HepG2 (cell line): ENCODE measurements around the gene WDFY1. TPM values are rescaled to one million over a fixed set of nuclear protein-coding genes. Genes with fewer than 3 reads are reported as not detected.

Source experiments
- DR1 ChIP-seq: sonication (generic); formaldehyde crosslinking; IDR thresholded peaks from 2 replicates; pipeline ENCODE4 v1.8.0; 2021; ENCODE audit warnings: mild to moderate bottlenecking, missing genetic modification reagents, inconsistent platforms
- EEA1 ChIP-seq: sonication (generic); formaldehyde crosslinking; IDR thresholded peaks from 2 replicates; pipeline ENCODE4 v1.5.1; 2020; ENCODE audit warnings: mild to moderate bottlenecking, missing genetic modification reagents, borderline replicate concordance
- EED ChIP-seq: sonication (generic); formaldehyde crosslinking; IDR thresholded peaks from 2 replicates; pipeline ENCODE4 v1.5.0; 2020; ENCODE audit warnings: mild to moderate bottlenecking, missing genetic modification reagents
- ERF ChIP-seq: IDR thresholded peaks from 2 replicates; pipeline ENCODE4 v1.6.1; 2018; ENCODE audit warnings: missing biosample characterization, missing genetic modification reagents
- FOXK1 ChIP-seq: sonication (generic); formaldehyde crosslinking; IDR thresholded peaks from 2 replicates; pipeline ENCODE4 v1.4.0; 2020; ENCODE audit warnings: low read depth, missing genetic modification reagents, borderline replicate concordance
- HNRNPL ChIP-seq: fragments of 200-400 bp; formaldehyde crosslinking; IDR thresholded peaks from 2 replicates; pipeline ENCODE4 v1.6.1; 2017; ENCODE audit warnings: mild to moderate bottlenecking, low read depth, low read length
- MTA1 ChIP-seq: sonication (generic); formaldehyde crosslinking; IDR thresholded peaks from 2 replicates; pipeline ENCODE4 v1.4.0; 2020; ENCODE audit warnings: missing genetic modification reagents, mild to moderate bottlenecking, borderline replicate concordance
- NAIF1 ChIP-seq: sonication (generic); formaldehyde crosslinking; IDR thresholded peaks from 2 replicates; pipeline ENCODE4 v1.5.0; 2020; ENCODE audit warnings: mild to moderate bottlenecking, missing genetic modification reagents, borderline replicate concordance
- SP5 ChIP-seq: IDR thresholded peaks from 2 replicates; pipeline ENCODE4 v1.6.1; 2016; ENCODE audit warnings: low read depth, borderline replicate concordance
- TEAD2 ChIP-seq: sonication (generic); formaldehyde crosslinking; IDR thresholded peaks from 2 replicates; pipeline ENCODE4 v1.9.0; 2021; ENCODE audit warnings: missing genetic modification reagents
- ZFY ChIP-seq: sonication (generic); formaldehyde crosslinking; IDR thresholded peaks from 2 replicates; pipeline ENCODE4 v1.4.0; 2020; ENCODE audit warnings: missing genetic modification reagents
- ZNF275 ChIP-seq: sonication (generic); formaldehyde crosslinking; IDR thresholded peaks from 2 replicates; pipeline ENCODE4 v1.8.0; 2022; ENCODE audit warnings: missing genetic modification reagents, mild to moderate bottlenecking, inconsistent platforms, borderline replicate concordance
- ZNF432 ChIP-seq: sonication (generic); formaldehyde crosslinking; IDR thresholded peaks from 2 replicates; pipeline ENCODE4 v1.5.0; 2020; ENCODE audit warnings: missing genetic modification reagents, mild to moderate bottlenecking, borderline replicate concordance
- ZNF598 ChIP-seq: sonication (generic); formaldehyde crosslinking; IDR thresholded peaks from 2 replicates; pipeline ENCODE4 v1.5.1; 2020; ENCODE audit warnings: mild to moderate bottlenecking, missing genetic modification reagents, borderline replicate concordance
- ZXDC ChIP-seq: sonication (generic); formaldehyde crosslinking; IDR thresholded peaks from 2 replicates; pipeline ENCODE4 v1.5.0; 2020; ENCODE audit warnings: mild to moderate bottlenecking, missing genetic modification reagents
- polyA plus RNA-seq, 8 experiments: library from polyadenylated mRNA; depleted of rRNA in 3 of 8; stranded (reverse) in 7 of 8; unstranded in 1 of 8; fragments of >200 nt; fragmentation: Illumina TruSeq in 4 of 8; extraction: Trizol in 4 of 8; gene quantifications; 2 replicates each; pipeline versions ENCODE4 v1.2.1 to v1.2.3, GENCODE V29; 2011 to 2016; ENCODE audit warnings: low read depth in 4 of 8, missing spikeins in 1 of 8, mixed read lengths in 1 of 8; ENCODE audit not compliant: insufficient read depth in 1 of 8
- total RNA-seq, 5 experiments: library from RNA; depleted of rRNA; stranded (reverse); fragments of >200 nt; fragmentation: Illumina TruSeq; extraction: Trizol; gene quantifications; 2 replicates each; pipeline ENCODE4 v1.2.3, GENCODE V29; 2016; ENCODE audit warnings: low read depth in 1 of 5
- TF ChIP-seq, protein P1 (sequence below): IDR thresholded peaks from 2 replicates; pipeline ENCODE4 v1.6.1; 2016; ENCODE audit warnings: missing compliant biosample characterization, missing genetic modification reagents, borderline replicate concordance
- TF ChIP-seq, protein P2 (sequence below): sonication (generic); formaldehyde crosslinking; IDR thresholded peaks from 2 replicates; pipeline ENCODE4 v1.4.0; 2020; ENCODE audit warnings: missing genetic modification reagents
- TF ChIP-seq, protein P3 (sequence below): sonication (generic); formaldehyde crosslinking; IDR thresholded peaks from 2 replicates; pipeline ENCODE4 v1.4.0; 2020; ENCODE audit warnings: mild to moderate bottlenecking, missing genetic modification reagents

The WDFY1 gene
- total and polyA plus RNA-seq, 2 of the 13 experiments (the other 11 are each of a cell fraction or from before 2014, with no cell fraction given): 77.0 to 78.4 TPM

- peak; percentile 96 for TF ChIP-seq EED (CRISPR knock-in tag)
- peak; percentile 84 for TF ChIP-seq ZFY (CRISPR knock-in tag)
- TF ChIP-seq HNRNPL: peak; percentile 77; the same call in 1 of the 2 replicates
- TF ChIP-seq ZNF275: peak; percentile 99
- peak; percentile 99 for TF ChIP-seq ZNF598
- TF ChIP-seq TEAD2: peak; percentile 87; the same call in 1 of the 2 replicates
- TF ChIP-seq FOXK1 (CRISPR knock-in tag): peak; percentile 98
- peak; percentile 97; the same call in 1 of the 2 replicates for TF ChIP-seq ZXDC
- peak; percentile 96; the same call in 1 of the 2 replicates for TF ChIP-seq MTA1
- TF ChIP-seq, protein P1, sequence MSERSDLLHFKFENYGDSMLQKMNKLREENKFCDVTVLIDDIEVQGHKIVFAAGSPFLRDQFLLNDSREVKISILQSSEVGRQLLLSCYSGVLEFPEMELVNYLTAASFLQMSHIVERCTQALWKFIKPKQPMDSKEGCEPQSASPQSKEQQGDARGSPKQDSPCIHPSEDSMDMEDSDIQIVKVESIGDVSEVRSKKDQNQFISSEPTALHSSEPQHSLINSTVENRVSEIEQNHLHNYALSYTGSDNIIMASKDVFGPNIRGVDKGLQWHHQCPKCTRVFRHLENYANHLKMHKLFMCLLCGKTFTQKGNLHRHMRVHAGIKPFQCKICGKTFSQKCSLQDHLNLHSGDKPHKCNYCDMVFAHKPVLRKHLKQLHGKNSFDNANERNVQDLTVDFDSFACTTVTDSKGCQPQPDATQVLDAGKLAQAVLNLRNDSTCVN: peak; percentile 93
- TF ChIP-seq, protein P2, sequence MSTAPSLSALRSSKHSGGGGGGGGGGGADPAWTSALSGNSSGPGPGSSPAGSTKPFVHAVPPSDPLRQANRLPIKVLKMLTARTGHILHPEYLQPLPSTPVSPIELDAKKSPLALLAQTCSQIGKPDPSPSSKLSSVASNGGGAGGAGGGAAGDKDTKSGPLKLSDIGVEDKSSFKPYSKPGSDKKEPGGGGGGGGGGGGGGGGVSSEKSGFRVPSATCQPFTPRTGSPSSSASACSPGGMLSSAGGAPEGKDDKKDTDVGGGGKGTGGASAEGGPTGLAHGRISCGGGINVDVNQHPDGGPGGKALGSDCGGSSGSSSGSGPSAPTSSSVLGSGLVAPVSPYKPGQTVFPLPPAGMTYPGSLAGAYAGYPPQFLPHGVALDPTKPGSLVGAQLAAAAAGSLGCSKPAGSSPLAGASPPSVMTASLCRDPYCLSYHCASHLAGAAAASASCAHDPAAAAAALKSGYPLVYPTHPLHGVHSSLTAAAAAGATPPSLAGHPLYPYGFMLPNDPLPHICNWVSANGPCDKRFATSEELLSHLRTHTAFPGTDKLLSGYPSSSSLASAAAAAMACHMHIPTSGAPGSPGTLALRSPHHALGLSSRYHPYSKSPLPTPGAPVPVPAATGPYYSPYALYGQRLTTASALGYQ (CRISPR knock-in tag): peak; percentile 96
- TF ChIP-seq ZNF432 (CRISPR knock-in tag): no peak
- TF ChIP-seq SP5 (CRISPR knock-in tag): peak; percentile 91; the same call in 1 of the 2 replicates
- TF ChIP-seq, protein P3, sequence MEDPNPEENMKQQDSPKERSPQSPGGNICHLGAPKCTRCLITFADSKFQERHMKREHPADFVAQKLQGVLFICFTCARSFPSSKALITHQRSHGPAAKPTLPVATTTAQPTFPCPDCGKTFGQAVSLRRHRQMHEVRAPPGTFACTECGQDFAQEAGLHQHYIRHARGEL (CRISPR knock-in tag): 0 out of 2 replicates have a peak, but pooled peaks have one; percentile 79
- peak; percentile 97 for TF ChIP-seq ERF
- peak; percentile 80; the same call in 1 of the 2 replicates for TF ChIP-seq EEA1 (CRISPR knock-in tag)
- peak; percentile 98 for TF ChIP-seq NAIF1
- peak; percentile 83 for TF ChIP-seq DR1 (CRISPR knock-in tag)
Measured at GRCh38 chr2:223957092-223957851, 12.1 kb upstream of the WDFY1 start, which contains the start of gene MRPL44 (continued).
